Epithelial cell of umbilical artery (primary cell): Measurements from ENCODE around the gene MKLN1. TPM values are rescaled to one million over a fixed set of nuclear protein-coding genes. Genes with fewer than 3 reads are reported as not detected.

Source experiments
- total RNA-seq: library from RNA; depleted of rRNA; stranded (reverse); fragments of >200 nt; gene quantifications from 2 replicates; pipeline ENCODE4 v1.2.3, GENCODE V29; 2014

MKLN1 gene
- 17.2 and 31.6 TPM in 2 replicates for total RNA-seq

DNA sequence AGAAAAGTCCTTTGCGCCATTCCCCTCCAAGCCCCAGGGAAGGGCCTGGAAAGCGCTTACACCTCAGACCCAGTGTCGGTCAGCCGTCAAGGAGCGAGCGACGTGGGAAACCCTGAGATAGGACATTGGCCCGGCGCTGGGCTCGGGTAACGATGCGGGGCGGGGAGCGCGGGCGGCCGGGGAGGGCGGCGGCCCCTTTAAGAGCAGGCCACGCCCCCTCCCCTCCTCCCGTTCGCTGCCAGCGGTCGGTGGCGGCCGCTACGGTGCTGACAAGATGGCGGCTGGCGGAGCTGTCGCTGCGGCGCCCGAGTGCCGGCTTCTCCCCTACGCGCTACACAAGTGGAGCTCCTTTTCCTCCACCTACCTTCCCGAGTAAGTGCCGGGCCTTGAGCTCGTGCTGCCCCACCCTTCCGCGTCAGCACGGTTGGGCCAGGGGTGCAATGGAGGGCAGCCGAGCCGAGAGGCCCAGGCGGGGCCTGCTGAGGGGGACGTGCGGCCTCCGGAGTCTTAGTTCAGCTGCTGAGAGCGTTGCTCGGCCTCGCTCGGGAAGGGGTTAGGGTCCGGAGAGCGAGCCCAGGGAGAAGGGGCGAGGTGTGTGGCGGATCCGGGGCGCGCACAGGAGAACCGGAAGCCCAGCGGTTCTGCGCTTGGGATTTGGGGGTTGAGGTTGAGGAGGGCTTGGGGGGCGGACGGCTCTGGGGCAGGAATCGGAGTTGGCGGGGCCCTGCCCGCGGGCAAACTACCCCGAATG is at the start of gene MKLN1:
MKLN1 (plus strand) TSS at position 251 of the 751 bp plus-strand sequence; CDS start at position 275, 24 bp downstream.

Other genes starting within 250 kb of the MKLN1 start
- gene PODXL, start 228.8 kb downstream of the MKLN1 start, total RNA-seq: 54.4 and 74.4 TPM in 2 replicates